Measurements from ENCODE around the gene MIER3.

MIER3 gene

DNA sequence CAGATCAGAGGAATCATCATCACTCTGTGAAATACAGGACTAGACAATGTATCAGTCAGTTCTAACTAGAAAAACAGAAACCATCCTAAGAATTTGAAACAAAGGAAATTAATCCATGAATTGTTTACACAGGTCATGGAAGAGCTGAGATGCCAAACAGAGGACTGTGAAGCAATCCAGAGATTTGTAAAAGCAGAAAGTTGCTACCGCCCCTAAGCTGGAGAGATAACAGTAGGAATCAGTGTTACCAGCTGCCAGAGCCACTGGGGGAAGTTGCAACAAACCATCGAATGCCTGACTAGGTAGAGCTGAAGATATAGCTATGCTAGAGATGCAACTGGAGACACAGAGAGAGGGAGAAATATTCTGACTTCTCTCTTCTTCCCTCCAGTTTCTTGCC, 10.4 kb upstream of the MIER3 start:
- FAIRE-seq: no peak
- no peak for DNase-seq (ENCODE audit: insufficient read length, low spot score)

DNA sequence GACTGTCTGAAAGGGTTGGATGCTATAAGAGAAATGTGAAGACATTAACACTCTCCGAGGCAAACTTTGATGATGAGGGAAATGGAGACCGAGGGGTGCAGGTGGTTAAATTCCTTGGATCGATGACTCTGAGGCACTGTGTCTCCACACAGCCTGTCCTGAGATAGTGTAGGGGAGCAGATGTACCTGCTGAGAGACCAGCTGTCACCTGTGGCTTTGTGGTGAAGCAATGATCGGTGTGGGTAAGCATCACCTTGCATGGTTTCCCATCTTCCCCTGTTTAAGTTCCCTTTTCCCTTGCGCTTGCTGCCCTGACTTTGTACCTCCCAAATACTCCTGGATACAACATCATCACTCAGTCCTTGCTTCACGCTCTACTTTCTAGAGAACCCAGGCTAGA, 9.8 kb upstream of the MIER3 start:
- DNase-seq (ENCODE audit: insufficient read length, low spot score) (no peak), FAIRE-seq (no peak)

DNA sequence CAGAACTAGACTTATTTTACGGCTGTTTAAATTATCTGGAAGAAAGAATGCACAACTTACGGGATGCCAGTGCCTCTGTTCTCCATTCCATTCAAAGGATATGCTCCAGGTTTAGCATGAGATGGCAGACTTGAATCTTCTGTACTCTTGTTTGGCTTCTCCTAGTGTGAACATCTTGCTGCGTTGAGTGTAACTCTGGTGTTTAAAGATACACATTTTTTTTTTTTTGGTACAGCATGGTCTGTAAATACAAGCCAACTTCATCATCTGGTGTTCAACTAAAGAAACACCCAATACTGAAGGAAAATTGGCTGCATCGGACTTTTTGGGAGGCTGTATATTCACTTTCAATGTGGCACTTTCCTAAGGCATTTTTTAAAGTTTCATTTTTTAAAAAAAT, 7.4 kb upstream of the MIER3 start:
- FAIRE-seq (no peak), DNase-seq (ENCODE audit: insufficient read length, low spot score) (no peak)

DNA sequence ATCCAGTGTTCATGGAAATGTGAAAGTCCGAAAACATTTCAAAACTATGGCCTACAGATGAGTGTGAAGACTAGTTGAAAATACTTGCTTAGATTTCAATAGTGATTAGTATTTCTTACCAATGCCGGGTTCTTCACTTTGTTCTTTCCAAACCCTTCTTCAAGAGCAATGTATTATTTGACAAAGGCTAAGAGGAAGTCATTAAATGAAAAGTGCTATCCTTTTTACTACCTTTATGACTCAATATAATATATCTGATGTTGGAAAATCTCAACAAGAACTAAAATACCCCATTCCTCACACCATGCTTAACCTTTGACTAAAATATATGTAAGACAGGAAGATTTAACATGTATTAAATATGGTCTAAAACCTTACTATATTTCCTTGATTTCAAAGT, 6.7 kb upstream of the MIER3 start:
- DNase-seq (ENCODE audit: insufficient read length, low spot score) (no peak), FAIRE-seq (no peak)

DNA sequence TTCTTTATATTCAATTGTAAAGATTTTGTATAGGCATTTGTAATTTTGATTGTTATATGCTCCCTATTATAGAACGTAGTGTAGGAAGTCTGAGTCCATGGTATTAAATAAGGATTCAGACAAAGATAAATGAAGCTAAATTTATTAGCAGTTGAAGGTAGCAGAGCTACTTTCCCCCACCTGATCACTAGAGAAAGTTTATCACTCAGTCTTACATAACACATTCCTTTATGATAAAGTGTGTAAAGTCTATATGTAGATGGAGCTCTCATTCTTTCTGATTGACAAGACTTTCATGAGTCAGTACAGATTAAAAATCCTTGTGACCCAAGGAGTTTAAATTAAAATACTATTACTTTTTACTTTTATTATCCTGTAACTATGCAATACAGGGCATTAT, 2.3 kb upstream of the MIER3 start:
- DNase-seq (ENCODE audit: insufficient read length, low spot score): no peak
- FAIRE-seq: no peak

DNA sequence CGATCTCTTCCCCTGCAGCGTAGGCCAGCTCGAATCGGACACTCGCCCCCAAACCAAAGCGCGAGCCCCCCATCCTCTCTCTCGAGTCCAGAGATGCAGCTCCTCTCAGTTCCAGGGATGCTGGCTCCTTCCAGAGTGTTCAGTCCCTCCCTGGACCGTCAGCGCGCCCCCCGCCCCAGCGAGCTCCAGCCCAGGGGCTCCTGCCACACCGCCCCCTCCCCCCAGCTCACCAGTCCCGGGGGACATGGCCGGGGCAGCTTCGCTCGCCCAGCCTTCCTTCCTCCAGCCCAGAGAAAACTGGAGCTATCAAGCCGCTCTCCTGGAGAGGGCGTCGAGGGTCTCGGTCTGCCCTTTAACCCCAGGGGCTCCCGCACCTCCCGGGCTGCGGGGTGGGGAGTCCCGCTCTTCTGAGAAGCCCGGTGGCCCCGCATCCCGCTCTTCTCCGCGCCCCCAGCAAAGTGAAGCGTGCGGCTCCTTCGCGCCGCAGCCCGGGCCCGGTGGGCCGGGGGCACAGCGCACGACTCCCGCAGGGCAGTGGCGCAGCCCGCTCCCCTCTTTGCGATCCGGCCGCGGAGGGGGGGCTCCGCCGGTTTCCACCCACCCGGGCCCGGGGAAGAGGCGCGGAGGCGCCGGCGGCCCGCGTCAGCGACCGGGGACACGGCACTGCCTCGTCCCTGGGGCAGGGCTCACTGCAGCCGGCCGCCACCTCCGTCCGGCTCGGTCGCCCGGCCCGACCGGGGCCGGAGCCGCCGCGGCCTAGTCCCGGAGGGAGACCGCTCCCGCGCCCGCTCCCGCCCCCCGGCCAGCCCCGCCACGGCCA, 587 bp downstream of the MIER3 start:
- DNase-seq (ENCODE audit: insufficient read length, low spot score) (peak; percentile 21), FAIRE-seq (no peak)

DNA sequence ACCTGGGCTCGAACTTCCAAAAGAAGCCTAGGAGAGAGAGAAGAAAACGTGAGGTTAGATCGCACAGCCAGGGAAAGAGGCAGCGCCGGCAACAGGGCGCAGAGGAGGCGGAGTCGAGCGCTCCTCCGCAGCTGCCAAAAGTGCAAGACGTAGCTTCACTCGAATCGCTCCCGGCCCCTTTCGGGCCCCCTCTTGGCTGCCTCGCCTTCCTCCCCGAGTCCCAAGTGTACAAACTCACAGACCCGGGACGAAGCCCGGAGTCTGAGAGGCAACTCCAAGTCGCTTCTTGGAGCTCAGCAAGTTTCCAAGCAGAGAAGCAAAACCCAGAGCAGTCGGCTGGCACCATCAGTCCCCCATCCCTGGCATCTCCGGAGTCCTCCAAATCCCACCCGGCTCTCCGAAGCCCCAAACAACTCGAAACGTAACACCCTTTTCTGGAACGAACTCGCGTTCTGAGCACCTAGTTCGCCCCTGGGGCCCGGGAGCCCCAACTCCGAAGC, 1.2 kb downstream of the MIER3 start:
- FAIRE-seq: no peak
- DNase-seq (ENCODE audit: insufficient read length, low spot score): peak; percentile 58

DNA sequence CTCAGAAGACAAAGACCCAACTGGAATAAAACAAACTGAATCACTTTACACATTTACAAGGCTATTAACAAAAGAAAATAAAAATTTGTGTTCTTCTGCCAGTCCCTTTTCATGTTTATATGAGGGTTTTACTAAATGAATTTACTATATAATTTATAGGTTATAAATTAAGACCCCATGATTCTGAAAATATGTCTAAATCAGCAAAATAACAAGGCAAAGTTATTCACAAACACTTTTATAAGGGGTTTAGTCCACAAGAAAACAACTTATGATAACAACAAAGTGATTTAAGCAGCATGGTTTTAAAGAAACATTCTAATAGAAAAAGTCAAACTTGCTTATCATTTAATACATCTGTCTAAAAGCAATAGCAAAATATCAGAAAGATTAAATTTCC, 4.9 kb downstream of the MIER3 start:
- DNase-seq (ENCODE audit: insufficient read length, low spot score): no peak
- no peak for FAIRE-seq

DNA sequence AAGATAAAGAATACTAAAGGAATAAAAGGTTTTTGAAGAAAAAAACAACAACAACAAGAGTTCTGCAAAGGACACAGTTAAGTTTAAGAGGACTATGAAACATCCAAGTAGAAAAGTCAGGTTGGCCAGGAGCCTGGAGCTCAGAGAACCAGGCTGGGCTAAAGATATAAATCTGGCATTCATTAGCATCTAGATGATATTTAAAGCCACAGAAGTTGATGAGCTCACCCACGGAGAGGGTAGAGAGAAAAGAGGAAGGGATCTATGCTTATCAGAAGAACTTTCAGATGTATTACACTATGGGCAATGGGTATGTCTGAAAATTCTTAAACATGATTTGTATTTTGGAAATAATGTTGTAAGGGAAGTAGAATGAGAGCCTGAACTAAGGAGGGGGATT, 9.9 kb downstream of the MIER3 start:
- FAIRE-seq: no peak

DNA sequence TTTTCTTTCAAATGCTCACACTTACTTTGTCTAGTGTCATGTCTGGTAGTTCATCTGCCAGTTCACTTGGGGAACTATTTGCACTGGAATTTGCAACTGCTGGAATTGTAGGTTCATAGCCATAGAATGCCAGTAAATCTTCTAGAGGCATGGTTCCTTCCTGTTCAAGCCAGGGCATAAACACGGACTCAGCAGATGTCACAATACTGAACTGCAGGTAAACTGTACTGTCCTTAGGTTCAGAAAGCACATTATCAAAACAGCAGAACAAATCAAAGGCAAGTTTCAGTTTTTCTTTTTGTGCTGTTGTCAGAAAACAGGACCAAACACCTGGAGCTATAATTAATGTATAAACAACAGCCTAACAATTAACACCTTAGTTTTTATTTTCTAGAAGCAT, 13.1 kb downstream of the MIER3 start:
- FAIRE-seq: no peak
- no peak for DNase-seq (ENCODE audit: insufficient read length, low spot score)

More for the DNA sequence above, 9.9 kb downstream of the MIER3 start:
- DNase-seq (ENCODE audit: insufficient read length, low spot score): no peak

DNA sequence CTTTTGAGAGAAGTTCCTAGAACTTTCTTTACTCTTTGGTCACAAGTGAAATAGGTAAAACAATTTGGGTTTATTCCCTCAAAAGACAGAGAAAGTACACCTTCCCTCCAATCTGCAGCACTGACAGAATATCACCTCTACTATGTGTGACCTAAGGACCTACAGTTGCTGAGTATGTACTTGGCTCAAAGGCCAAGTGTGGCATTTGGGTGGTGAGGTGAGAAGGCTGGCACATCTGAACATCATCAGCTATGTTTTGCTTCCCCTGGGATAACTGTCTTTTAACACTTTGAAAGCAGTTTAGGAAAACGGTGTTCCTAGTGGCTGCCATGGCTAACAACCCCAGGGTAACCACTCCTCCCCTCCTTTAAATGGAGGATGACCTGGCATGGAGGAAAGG, 17.6 kb downstream of the MIER3 start:
- no peak for FAIRE-seq
- no peak for DNase-seq (ENCODE audit: insufficient read length, low spot score)

DNA sequence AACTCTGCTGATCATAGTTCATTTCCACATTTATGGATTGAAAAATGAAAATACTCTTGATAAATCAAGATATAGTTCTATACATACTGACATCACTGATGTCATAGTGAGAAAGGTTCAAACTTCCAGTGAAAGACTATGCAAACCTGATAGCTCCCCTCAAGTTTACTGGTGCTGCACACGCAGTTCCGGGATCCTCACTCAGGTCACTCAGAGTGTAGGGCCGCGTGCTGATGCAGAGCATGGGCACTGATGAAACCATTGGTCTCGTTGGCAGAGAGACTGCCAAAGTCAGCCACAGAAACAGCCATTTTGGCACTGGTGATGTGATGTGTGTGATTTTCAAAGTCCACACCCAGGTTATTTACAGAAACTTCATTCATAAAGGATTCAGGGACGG, 29.0 kb downstream of the MIER3 start:
- FAIRE-seq (no peak), DNase-seq (ENCODE audit: insufficient read length, low spot score) (no peak)

DNA sequence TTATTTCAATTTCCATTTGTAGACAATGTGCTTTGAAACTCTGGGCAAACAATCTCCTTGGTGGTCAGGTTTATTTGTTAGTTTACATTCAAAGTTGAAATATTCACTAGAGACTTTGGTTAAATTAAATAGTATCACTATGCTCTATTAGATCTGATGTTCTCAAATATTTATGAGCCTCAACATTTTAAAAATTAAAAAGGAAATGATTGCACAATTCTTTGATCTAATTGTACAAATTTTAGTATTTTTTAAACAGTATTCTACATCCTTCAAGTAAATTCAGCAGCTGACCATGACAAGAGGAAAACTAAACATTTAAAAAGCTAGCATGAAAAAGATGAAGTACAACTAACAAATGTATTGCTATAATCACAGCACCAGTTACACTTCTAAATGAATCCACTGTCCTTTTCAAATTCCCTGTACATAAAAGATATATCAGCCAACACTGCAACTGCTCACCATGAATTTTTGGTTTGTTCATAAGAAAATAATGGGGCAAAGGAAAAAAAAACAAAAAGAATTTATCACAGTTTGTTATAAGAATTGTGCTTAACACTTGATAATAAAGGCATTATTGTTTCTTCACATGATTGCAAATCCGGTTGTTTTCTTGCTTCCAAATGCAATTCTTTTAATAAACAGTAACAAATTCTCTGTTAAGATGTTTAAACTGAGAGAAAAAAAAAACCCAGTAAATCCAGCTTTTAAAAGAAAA, 31.8 kb downstream of the MIER3 start:
- DNase-seq (ENCODE audit: insufficient read length, low spot score) (no peak), FAIRE-seq (no peak)

DNA sequence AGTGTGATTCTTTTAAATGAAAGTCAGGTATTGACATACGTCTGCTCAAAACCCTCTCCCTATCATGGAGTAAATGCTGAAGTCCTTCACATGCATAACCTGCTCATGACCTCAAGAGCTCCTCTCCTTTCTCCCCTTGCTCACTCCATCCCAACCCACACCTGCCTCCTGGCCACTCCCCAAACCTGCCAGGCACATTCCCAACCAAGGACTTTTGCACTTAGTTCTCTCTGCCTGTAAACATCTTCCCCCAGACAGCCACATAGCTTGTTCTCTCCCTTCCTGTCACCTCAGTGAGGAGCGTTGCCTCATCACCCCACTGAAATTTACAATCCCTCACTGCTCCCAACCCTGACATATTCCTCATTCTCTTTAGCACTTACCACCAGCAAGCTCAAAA, 33.9 kb downstream of the MIER3 start:
- DNase-seq (ENCODE audit: insufficient read length, low spot score) (no peak), FAIRE-seq (no peak)

DNA sequence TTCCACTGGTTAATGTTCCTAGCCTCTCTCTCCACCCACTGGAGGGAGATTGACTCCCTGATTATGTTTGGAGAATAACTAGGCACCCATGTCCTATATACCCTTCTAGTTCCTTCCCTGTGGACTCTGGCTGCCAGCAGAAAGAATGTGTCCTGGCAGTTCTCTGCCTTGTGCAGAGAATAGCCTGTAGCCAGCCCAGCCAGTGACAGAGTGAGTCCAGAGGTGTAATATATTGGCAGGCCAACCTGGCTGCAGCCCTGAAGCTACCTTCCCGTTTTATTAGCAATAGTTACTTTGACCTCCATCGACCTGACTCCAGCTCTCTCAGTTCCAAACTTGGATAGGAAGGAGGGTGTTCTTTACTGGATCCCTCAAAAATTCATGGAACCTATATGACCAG, 34.4 kb downstream of the MIER3 start:
- DNase-seq (ENCODE audit: insufficient read length, low spot score) (no peak), FAIRE-seq (no peak)

DNA sequence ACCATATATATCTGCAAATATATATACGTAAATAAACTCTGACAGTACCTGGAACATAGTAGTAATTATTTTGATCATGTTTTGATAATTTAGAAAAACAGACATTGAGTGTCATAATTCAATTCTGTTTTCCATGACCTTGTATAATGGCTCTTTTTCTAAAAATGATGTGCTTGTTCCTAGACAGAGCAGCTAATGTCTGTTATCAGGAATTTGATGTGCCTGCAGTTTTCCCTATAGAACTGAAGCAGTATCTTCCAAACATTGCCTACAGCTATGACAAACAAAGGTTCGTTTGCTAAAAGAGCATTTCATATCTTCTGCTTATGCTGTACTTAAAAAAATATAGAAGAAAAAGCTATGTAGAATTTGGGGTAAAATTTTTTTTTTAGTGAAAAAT, 37.2 kb downstream of the MIER3 start:
- no peak for DNase-seq (ENCODE audit: insufficient read length, low spot score)
- no peak for FAIRE-seq

DNA sequence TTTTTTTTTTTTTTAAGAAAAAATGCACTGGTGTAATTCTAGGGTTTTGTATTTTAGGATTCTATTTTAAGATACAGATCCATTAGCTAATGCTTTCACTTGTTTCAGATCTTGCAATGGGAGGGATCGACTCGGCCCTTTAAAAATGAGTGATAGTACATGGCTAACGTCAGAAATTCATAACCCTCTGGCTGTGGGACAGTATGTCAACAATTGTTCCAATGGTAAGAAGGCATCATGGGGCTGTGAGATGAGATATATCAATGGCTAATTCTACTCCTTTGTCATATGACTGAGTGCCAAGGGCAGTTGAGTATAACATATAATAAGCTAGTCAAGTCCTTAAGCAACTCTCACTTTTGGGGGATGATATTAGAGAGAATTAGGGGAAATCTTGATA, 38.2 kb downstream of the MIER3 start:
- FAIRE-seq: no peak

DNA sequence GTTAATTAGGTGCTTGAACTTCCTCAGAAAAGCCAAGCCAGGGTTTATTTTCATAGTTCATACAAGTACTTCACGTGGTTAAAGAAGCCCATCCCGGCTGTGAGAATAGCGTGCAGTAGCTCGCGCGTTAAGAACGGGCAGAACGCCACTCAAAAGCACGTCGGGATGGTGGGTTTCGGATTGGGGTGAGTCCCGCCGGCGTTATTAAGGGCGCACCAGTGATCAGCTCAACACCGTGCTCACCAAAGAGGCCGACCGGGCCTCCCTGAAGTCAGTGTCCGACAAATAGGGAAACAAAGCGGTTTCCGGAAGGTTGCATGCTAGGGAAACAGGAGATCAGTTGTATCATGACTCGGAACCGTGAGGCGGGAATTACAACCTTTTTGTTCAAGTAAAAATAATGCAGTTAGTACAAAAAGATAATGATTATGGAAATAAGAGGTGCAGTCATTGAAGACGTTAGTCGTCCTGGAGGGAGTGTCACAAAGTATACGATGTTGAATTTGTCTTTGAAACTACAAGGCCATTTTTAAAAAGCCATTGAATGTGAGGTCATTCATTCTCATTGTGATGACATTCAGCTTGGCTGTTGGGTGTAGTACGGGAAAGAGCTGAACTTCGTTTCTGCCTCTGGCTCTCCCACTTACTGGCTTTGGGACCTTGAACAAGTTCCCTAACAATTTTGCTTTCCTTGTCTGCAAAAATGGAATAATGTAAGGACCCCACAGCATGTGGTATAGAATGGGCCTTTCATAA, 41.5 kb downstream of the MIER3 start:
- no peak for FAIRE-seq
- DNase-seq (ENCODE audit: insufficient read length, low spot score): peak; percentile 14

More for the DNA sequence above, 38.2 kb downstream of the MIER3 start:
- DNase-seq (ENCODE audit: insufficient read length, low spot score): no peak

DNA sequence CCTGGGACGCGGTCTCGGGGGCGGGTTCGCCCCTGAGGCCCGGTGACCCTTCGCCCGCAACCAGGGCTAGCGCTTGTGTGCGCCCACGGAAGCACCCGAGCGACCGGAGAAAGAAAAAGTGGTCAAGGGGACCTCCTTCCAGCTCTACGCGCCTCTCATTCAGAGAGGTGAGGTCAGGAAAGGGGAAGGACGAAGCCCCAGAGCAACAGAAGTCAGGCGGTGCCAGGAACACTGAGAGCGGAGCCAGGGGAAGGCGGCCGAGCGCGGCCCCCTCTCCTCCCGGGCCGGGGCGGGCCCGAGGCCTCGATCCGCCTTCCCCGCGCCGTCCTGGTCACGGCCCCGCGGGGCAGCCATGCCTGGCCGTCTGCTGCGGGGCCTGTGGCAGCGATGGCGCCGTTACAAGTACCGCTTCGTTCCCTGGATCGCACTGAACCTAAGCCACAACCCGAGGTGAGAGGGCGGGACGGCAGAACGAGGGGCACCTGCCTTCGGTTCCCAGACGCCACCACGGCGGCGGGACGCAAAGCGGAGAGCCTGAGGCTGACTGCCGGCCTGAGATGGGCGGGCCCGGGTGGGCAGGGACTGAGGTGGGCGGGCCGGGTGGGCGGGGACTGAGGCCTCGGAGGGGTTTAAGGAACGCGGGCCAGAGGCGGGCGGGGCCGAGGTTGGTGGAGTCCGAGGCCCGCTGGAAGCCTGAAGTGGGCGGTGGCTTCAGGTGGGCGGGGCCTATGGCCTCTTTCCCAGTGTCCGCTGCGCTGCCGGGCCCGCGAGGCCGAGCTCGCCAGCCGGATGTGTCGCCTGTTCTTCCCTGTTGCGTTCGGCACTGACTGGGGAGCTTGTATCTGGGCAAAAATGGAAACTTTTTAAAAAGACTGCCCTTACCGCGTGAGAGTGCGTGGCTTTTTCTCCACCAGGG, 42.4 kb downstream of the MIER3 start, which contains the start of gene SETD9:
Gene SETD9, plus strand, starts transcription at position 303 of the 916 bp plus-strand sequence. Its CDS starts 50 bp downstream, at position 353.
- DNase-seq (ENCODE audit: insufficient read length, low spot score): peak; percentile 90

DNA sequence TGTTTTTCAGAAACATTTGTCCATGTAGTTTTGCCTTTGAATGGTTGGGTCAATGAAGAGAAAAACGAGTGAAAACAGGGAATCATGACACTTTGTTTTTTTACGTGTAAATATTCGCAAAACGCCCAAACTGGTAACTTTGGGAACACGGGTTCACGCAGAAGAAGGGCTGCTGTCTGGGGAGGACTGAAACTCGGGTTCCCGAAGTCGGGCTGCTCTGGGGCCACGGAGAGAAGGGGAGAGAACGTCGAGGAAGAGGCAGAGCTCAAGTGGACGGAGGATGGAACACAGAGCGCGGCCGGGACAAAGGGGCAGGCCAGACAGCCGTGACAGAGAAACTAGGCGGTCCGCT, 43.0 kb downstream of the MIER3 start:
- FAIRE-seq (no peak), DNase-seq (ENCODE audit: insufficient read length, low spot score) (no peak)

More for the DNA sequence above, 42.4 kb downstream of the MIER3 start, which contains the start of gene SETD9:
- FAIRE-seq: peak; percentile 38

All from HTR-8/SVneo (cell line).